Vagina (tissue), 2 donors: ENCODE data around the gene MAP3K8. TPM values are rescaled to one million over a fixed set of nuclear protein-coding genes. Genes with fewer than 3 reads are reported as not detected.

Experiments used
- DNase-seq, 2 donors: peaks; one replicate each; pipeline ENCODE4 v3.0.0-alpha.2; 2017; ENCODE audit errors: extremely low spot score in 2 of 2
- H3K27ac ChIP-seq: fragments of 200-600 bp; sonication (generic); one replicate; pipeline ENCODE4 v1.5.1; 2019
- H3K27me3 ChIP-seq: fragments of 200-600 bp; sonication (generic); one replicate; pipeline ENCODE4 v1.5.1; 2019
- H3K36me3 ChIP-seq, 2 donors: fragments of 200-600 bp; sonication (generic); one replicate each; pipeline ENCODE4 v1.5.1; 2017 to 2019
- H3K4me1 ChIP-seq: fragments of 200-600 bp; sonication (generic); one replicate; pipeline ENCODE4 v1.5.1; 2019
- H3K4me3 ChIP-seq, 2 donors: fragments of 200-600 bp; sonication (generic); 1 replicate in 1 of 2; 2 replicates in 1 of 2; pipeline ENCODE4 v1.5.1; 2016 to 2019
- H3K9me3 ChIP-seq: fragments of 200-600 bp; sonication (generic); one replicate; pipeline ENCODE4 v1.5.1; 2019
- CTCF ChIP-seq, 3 experiments: fragments of 450-650 bp in 2 of 3; fragments of 200-600 bp in 1 of 3; sonication (generic) in 1 of 3; IDR thresholded peaks; one replicate each; pipeline ENCODE4 v1.5.1; 2017 to 2019; ENCODE audit warnings: antibody characterized with exemption in 3 of 3, mild to moderate bottlenecking in 2 of 3, moderate library complexity in 2 of 3
- POLR2A ChIP-seq, 2 donors: fragments of 450-650 bp; IDR thresholded peaks; one replicate each; pipeline ENCODE4 v1.6.1; 2017; ENCODE audit warnings: antibody characterized with exemption in 2 of 2, mild to moderate bottlenecking in 2 of 2, moderate library complexity in 2 of 2
- POLR2AphosphoS5 ChIP-seq, 2 donors: sonication (generic); formaldehyde crosslinking; IDR thresholded peaks; one replicate each; pipeline ENCODE4 v1.9.0; 2017; ENCODE audit warnings: antibody characterized with exemption in 2 of 2, mild to moderate bottlenecking in 2 of 2, low read depth in 1 of 2; ENCODE audit not compliant: insufficient read depth in 1 of 2
- intact Hi-C: fragments of 100-400 bp; cut with DNase I; formaldehyde crosslinking; loops from one replicate; pipeline ENCODE4 v1.15.1; 2023
- total RNA-seq: library from RNA; depleted of rRNA; stranded (reverse); fragments of >200 nt; gene quantifications from one replicate; pipeline ENCODE4 v1.2.3, GENCODE V29; 2016

The MAP3K8 gene
- total RNA-seq, 1 donor from 2014 or later = 16.5 TPM

- H3K36me3 ChIP-seq = peaks cover 0 to 12% of the 10 kb centered on the region in 2 donors
- H3K4me3 ChIP-seq = peak overlapping the region; percentile 77 to 92
- no peaks in the 10 kb centered on the region for H3K9me3 ChIP-seq
- DNase-seq = no peak
- TF ChIP-seq POLR2AphosphoS5 (IDR thresholded peaks at IDR 0.05; ENCODE audit: insufficient read depth in 1 of 2, low read depth in 1 of 2) (no peak), POLR2A (IDR thresholded peaks at IDR 0.05) (no peak), CTCF (IDR thresholded peaks at IDR 0.05) (no peak)
- no peaks in the 10 kb centered on the region for H3K27me3 ChIP-seq
- peaks cover 68% of the 10 kb centered on the region for H3K4me1 ChIP-seq
- peak overlapping the region; percentile 98 for H3K27ac ChIP-seq
- intact Hi-C loops = no loop called here
Measured at GRCh38 chr10:30436671-30437030, 2.7 kb downstream of the MAP3K8 start.

- DNase-seq = peak in 1 of 2 donors; percentile 77
- intact Hi-C loops = no loop called here
- Histone ChIP-seq H3K36me3 (peaks cover 0 to 18% of the 10 kb centered on the region in 2 donors), H3K4me3 (peak overlapping the region; percentile 77 to 92), H3K27ac (peak overlapping the region; percentile 98), H3K9me3 (no peaks in the 10 kb centered on the region), H3K4me1 (peaks cover 69% of the 10 kb centered on the region), H3K27me3 (no peaks in the 10 kb centered on the region)
- TF ChIP-seq POLR2AphosphoS5 (IDR thresholded peaks at IDR 0.05; ENCODE audit: insufficient read depth in 1 of 2, low read depth in 1 of 2) (no peak), CTCF (IDR thresholded peaks at IDR 0.05) (no peak), POLR2A (IDR thresholded peaks at IDR 0.05) (no peak)
Measured at GRCh38 chr10:30437031-30437841, 3.3 kb downstream of the MAP3K8 start.

GRCh38 chr10:30438021-30438850 lies 4.3 kb downstream of the MAP3K8 start:
- Histone ChIP-seq H3K4me1 (peaks cover 66% of the 10 kb centered on the region), H3K9me3 (no peaks in the 10 kb centered on the region), H3K27me3 (no peaks in the 10 kb centered on the region), H3K36me3 (peaks cover 0 to 18% of the 10 kb centered on the region in 2 donors), H3K4me3 (peak overlapping the region; percentile 77 to 92), H3K27ac (peak overlapping the region; percentile 98)
- DNase-seq = no peak
- TF ChIP-seq POLR2A (IDR thresholded peaks at IDR 0.05) = no peak
- TF ChIP-seq CTCF (IDR thresholded peaks at IDR 0.05) = no peak
- no peak for TF ChIP-seq POLR2AphosphoS5 (IDR thresholded peaks at IDR 0.05; ENCODE audit: insufficient read depth in 1 of 2, low read depth in 1 of 2)
- intact Hi-C loops = no loop called here

- H3K4me3 ChIP-seq = no peak overlapping the region
- intact Hi-C loops = no loop called here
- no peaks in the 10 kb centered on the region for H3K9me3 ChIP-seq
- H3K27ac ChIP-seq = no peak overlapping the region
- H3K4me1 ChIP-seq = peaks cover 71% of the 10 kb centered on the region
- no peaks in the 10 kb centered on the region for H3K27me3 ChIP-seq
- TF ChIP-seq POLR2AphosphoS5 (IDR thresholded peaks at IDR 0.05; ENCODE audit: insufficient read depth in 1 of 2, low read depth in 1 of 2) (no peak), POLR2A (IDR thresholded peaks at IDR 0.05) (no peak), CTCF (IDR thresholded peaks at IDR 0.05) (no peak)
- DNase-seq = no peak
- peaks cover 0 to 18% of the 10 kb centered on the region in 2 donors for H3K36me3 ChIP-seq
Measured at GRCh38 chr10:30439931-30440330, 5.9 kb downstream of the MAP3K8 start.
